ENCODE data around the gene TPRA1. TPM values are rescaled to one million over a fixed set of nuclear protein-coding genes. Genes with fewer than 3 reads are reported as not detected.

Gene TPRA1
- total and polyA plus RNA-seq, 2 donors (not counting 1 experiment from before 2014, with no cell fraction given): 17.5 to 47.4 TPM

GRCh38 chr3:127580327-127581060 lies 10.0 kb downstream of the TPRA1 start:
- H3K4me3 ChIP-seq (replicated peaks in 1 of 4; ENCODE audit: control extremely low read depth in 1 of 4, insufficient read depth in 1 of 4, low read depth in 3 of 4, low read length in 4 of 4): no peak overlapping the region
- H2AFZ ChIP-seq (ENCODE audit: low read length): no peak overlapping the region
- no peak overlapping the region for H3K27ac ChIP-seq (ENCODE audit: insufficient read depth, low read length)
- no peaks in the 10 kb centered on the region for H4K20me1 ChIP-seq (ENCODE audit: control insufficient read depth, extremely low read depth, insufficient read depth, low read length)
- DNase-seq (ENCODE audit: low read depth in 2 of 2): no peak
- H3K4me1 ChIP-seq (ENCODE audit: control insufficient read depth, extremely low read depth, insufficient read depth, low read length): no peaks in the 10 kb centered on the region
- no peak for TF ChIP-seq EZH2 (IDR thresholded peaks at IDR 0.05; ENCODE audit: low read length, missing control alignments)
- no peak for TF ChIP-seq CTCF (conservative IDR thresholded peaks at IDR 0.05 in 1 of 2, IDR thresholded peaks at IDR 0.05 in 1 of 2; ENCODE audit: low read depth in 1 of 2, low read length in 2 of 2)
- no peaks in the 10 kb centered on the region for H3K9me3 ChIP-seq (ENCODE audit: control insufficient read depth, insufficient read depth, low read depth, low read length)
- H3K4me2 ChIP-seq (ENCODE audit: extremely low read depth, insufficient read depth, low read length): no peak overlapping the region
- H3K9ac ChIP-seq (ENCODE audit: insufficient read depth, low read length): no peak overlapping the region
- H3K79me2 ChIP-seq (ENCODE audit: control insufficient read depth, insufficient read depth, low read length): peaks cover 33% of the 10 kb centered on the region
- H3K27me3 ChIP-seq (ENCODE audit: control insufficient read depth, insufficient read depth, low read length): no peaks in the 10 kb centered on the region
- H3K36me3 ChIP-seq (ENCODE audit: control insufficient read depth, insufficient read depth, low read length): peaks cover 8% of the 10 kb centered on the region

- Histone ChIP-seq H3K79me2 (ENCODE audit: control insufficient read depth, insufficient read depth, low read length) (peaks cover 20% of the 10 kb centered on the region), H3K9ac (ENCODE audit: insufficient read depth, low read length) (no peak overlapping the region), H4K20me1 (ENCODE audit: control insufficient read depth, extremely low read depth, insufficient read depth, low read length) (peaks cover 3% of the 10 kb centered on the region), H3K36me3 (ENCODE audit: control insufficient read depth, insufficient read depth, low read length) (peaks cover 11% of the 10 kb centered on the region), H2AFZ (ENCODE audit: low read length) (no peak overlapping the region), H3K4me3 (replicated peaks in 1 of 4; ENCODE audit: control extremely low read depth in 1 of 4, insufficient read depth in 1 of 4, low read depth in 3 of 4, low read length in 4 of 4) (no peak overlapping the region), H3K4me2 (ENCODE audit: extremely low read depth, insufficient read depth, low read length) (no peak overlapping the region), H3K4me1 (ENCODE audit: control insufficient read depth, extremely low read depth, insufficient read depth, low read length) (peaks cover 4% of the 10 kb centered on the region), H3K9me3 (ENCODE audit: control insufficient read depth, insufficient read depth, low read depth, low read length) (no peaks in the 10 kb centered on the region), H3K27me3 (ENCODE audit: control insufficient read depth, insufficient read depth, low read length) (no peaks in the 10 kb centered on the region), H3K27ac (ENCODE audit: insufficient read depth, low read length) (no peak overlapping the region)
- TF ChIP-seq CTCF (conservative IDR thresholded peaks at IDR 0.05 in 1 of 2, IDR thresholded peaks at IDR 0.05 in 1 of 2; ENCODE audit: low read depth in 1 of 2, low read length in 2 of 2) (no peak), EZH2 (IDR thresholded peaks at IDR 0.05; ENCODE audit: low read length, missing control alignments) (no peak)
- no peak for DNase-seq (ENCODE audit: low read depth in 2 of 2)
These were observed 11.7 kb downstream of the TPRA1 start for GRCh38 chr3:127578802-127579201.

- Histone ChIP-seq H3K4me3 (replicated peaks in 1 of 4; ENCODE audit: control extremely low read depth in 1 of 4, insufficient read depth in 1 of 4, low read depth in 3 of 4, low read length in 4 of 4) (no peak overlapping the region), H3K4me2 (ENCODE audit: extremely low read depth, insufficient read depth, low read length) (no peak overlapping the region), H3K9ac (ENCODE audit: insufficient read depth, low read length) (no peak overlapping the region), H3K27me3 (ENCODE audit: control insufficient read depth, insufficient read depth, low read length) (no peaks in the 10 kb centered on the region), H2AFZ (ENCODE audit: low read length) (no peak overlapping the region), H4K20me1 (ENCODE audit: control insufficient read depth, extremely low read depth, insufficient read depth, low read length) (peaks cover 3% of the 10 kb centered on the region), H3K27ac (ENCODE audit: insufficient read depth, low read length) (no peak overlapping the region), H3K79me2 (ENCODE audit: control insufficient read depth, insufficient read depth, low read length) (peaks cover 17% of the 10 kb centered on the region), H3K9me3 (ENCODE audit: control insufficient read depth, insufficient read depth, low read depth, low read length) (no peaks in the 10 kb centered on the region), H3K4me1 (ENCODE audit: control insufficient read depth, extremely low read depth, insufficient read depth, low read length) (peaks cover 4% of the 10 kb centered on the region), H3K36me3 (ENCODE audit: control insufficient read depth, insufficient read depth, low read length) (peaks cover 15% of the 10 kb centered on the region)
- TF ChIP-seq CTCF (conservative IDR thresholded peaks at IDR 0.05 in 1 of 2, IDR thresholded peaks at IDR 0.05 in 1 of 2; ENCODE audit: low read depth in 1 of 2, low read length in 2 of 2): no peak
- no peak for TF ChIP-seq EZH2 (IDR thresholded peaks at IDR 0.05; ENCODE audit: low read length, missing control alignments)
- DNase-seq (ENCODE audit: low read depth in 2 of 2): no peak
These were observed 12.4 kb downstream of the TPRA1 start for GRCh38 chr3:127578168-127578567.
